ENCODE data around the gene UFL1. TPM values are rescaled to one million over a fixed set of nuclear protein-coding genes. Genes with fewer than 3 reads are reported as not detected.
A peak's percentile ranks its signal among the peaks of the same experiment; 100 is the strongest.

UFL1 gene
- total and polyA plus RNA-seq, 2 of the 8 experiments (the other 6 are each of a cell fraction or from before 2014, with no cell fraction given), result 2.2 to 10.2 TPM

DNA sequence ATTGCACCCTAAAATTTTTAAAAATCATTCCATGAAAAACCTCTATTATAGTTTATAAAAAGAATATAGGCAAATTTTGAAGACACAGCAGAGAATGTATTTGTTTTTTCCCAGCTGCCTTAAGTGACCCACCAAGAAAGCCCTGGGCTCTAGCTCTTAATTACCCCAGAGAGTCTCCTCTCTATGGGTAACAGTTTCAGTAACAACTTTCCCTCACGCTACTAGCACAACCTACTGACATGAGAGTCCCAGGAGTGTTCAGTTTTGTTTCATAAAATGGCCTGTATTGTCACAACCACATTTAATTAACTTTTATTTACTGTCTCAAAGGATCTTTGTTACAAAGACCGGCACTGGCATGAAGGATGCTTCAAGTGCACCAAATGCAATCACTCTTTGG, 82.8 kb downstream of the UFL1 start:
- no peak overlapping the region for H3K4ac ChIP-seq (replicated peaks; ENCODE audit: insufficient read length, low read depth, low read length)
- no peak overlapping the region for H3K56ac ChIP-seq (replicated peaks; ENCODE audit: insufficient read length, low read depth, low read length)
- H3K9me3 ChIP-seq (ENCODE audit: insufficient read depth in 2 of 2, low read depth in 1 of 2, low read length in 1 of 2), result no peaks in the 10 kb centered on the region
- no peaks in the 10 kb centered on the region for H3K79me1 ChIP-seq (ENCODE audit: low read depth, low read length)
- no peak overlapping the region for H4K91ac ChIP-seq (replicated peaks; ENCODE audit: insufficient read length, low read length)
- FAIRE-seq (no peak), DNase-seq (ENCODE audit: low read depth in 1 of 2, low spot score in 2 of 2) (no peak)
- H2BK120ac ChIP-seq (replicated peaks; ENCODE audit: low read depth, low read length), result no peak overlapping the region
- TF ChIP-seq CBX8 (IDR thresholded peaks at IDR 0.05; ENCODE audit: borderline replicate concordance, low read depth, low read length), result no peak
- no peak for TF ChIP-seq PHF8 (conservative IDR thresholded peaks at IDR 0.05; ENCODE audit: low read depth, low read length)
- no peak for TF ChIP-seq NRF1 (IDR thresholded peaks at IDR 0.05; ENCODE audit: low read depth, low read length)
- no peak for TF ChIP-seq KDM5A (IDR thresholded peaks at IDR 0.05; ENCODE audit: low read length)
- no peak for TF ChIP-seq SIX5 (IDR thresholded peaks at IDR 0.05; ENCODE audit: low read depth, low read length)
- H3K4me3 ChIP-seq (ENCODE audit: extremely low read depth in 1 of 4, insufficient read depth in 2 of 4, low read depth in 3 of 4, low read length in 4 of 4), result no peak overlapping the region
- no peak overlapping the region for H3K4me2 ChIP-seq (ENCODE audit: insufficient read depth in 1 of 2, low read depth in 2 of 2, low read length in 2 of 2)
- no peak overlapping the region for H4K5ac ChIP-seq (ENCODE audit: insufficient read length, low read depth, low read length)
- H3K9ac ChIP-seq (replicated peaks in 1 of 4; ENCODE audit: extremely low read depth in 1 of 4, low read depth in 3 of 4, low read length in 3 of 4), result no peak overlapping the region
- no peaks in the 10 kb centered on the region for H4K20me1 ChIP-seq (replicated peaks in 1 of 2; ENCODE audit: control insufficient read depth in 1 of 2, insufficient read depth in 2 of 2, low read length in 2 of 2)
- CTCF ChIA-PET (ENCODE audit: partially characterized antibody), result no interaction called here
- no peak overlapping the region for H4K8ac ChIP-seq (ENCODE audit: extremely low read depth, insufficient read depth, low read length)
- no peak overlapping the region for H2BK12ac ChIP-seq (ENCODE audit: low read depth, low read length)
- no peak overlapping the region for H2AK5ac ChIP-seq (ENCODE audit: low read depth, low read length)
- POLR2A ChIA-PET (ENCODE audit: partially characterized antibody), result no interaction called here
- H3K23me2 ChIP-seq (ENCODE audit: low read depth, low read length), result no peaks in the 10 kb centered on the region
- no peak overlapping the region for H2BK20ac ChIP-seq (ENCODE audit: low read length)
- no peaks in the 10 kb centered on the region for H3K4me1 ChIP-seq (replicated peaks in 1 of 4; ENCODE audit: control insufficient read depth in 3 of 4, insufficient read depth in 4 of 4, low read length in 3 of 4)
- H2BK5ac ChIP-seq (ENCODE audit: low read depth, low read length), result no peak overlapping the region
- H2AFZ ChIP-seq (ENCODE audit: low read length), result 0 out of 2 replicates have a peak overlapping the region, but pooled peaks have one; percentile 18
- H3K18ac ChIP-seq (ENCODE audit: extremely low read depth, low read length), result no peak overlapping the region
- no peak overlapping the region for H3K23ac ChIP-seq (ENCODE audit: insufficient read length)
- 90% methylated on average over 2 of the region's 2 CpGs; no CpG with 5 or more reads in 1 of the 2 experiments for WGBS, 2 experiments (ENCODE audit: extremely low coverage in 1 of 2, insufficient coverage in 1 of 2, insufficient read length in 1 of 2, insufficient replicate concordance in 2 of 2, low coverage in 1 of 2, low lambda C conversion rate in 2 of 2, missing lambda C conversion rate in 1 of 2)
- no peaks in the 10 kb centered on the region for H3K36me3 ChIP-seq (ENCODE audit: control insufficient read depth in 2 of 4, insufficient read depth in 4 of 4, low read length in 3 of 4)
- peaks cover 0 to 1% (median 0%) of the 10 kb centered on the region in 4 experiments; a peak in 1 of 7 replicates for H3K27me3 ChIP-seq (replicated peaks in 1 of 4; ENCODE audit: control insufficient read depth in 3 of 4, extremely low read depth in 1 of 4, insufficient read depth in 3 of 4, low read length in 3 of 4)
- H3K79me2 ChIP-seq (ENCODE audit: control insufficient read depth in 1 of 2, insufficient read depth in 2 of 2, low read length in 2 of 2), result no peaks in the 10 kb centered on the region
- H3K27ac ChIP-seq (ENCODE audit: low read depth, low read length), result no peak overlapping the region
- H2BK15ac ChIP-seq (ENCODE audit: low read length), result no peak overlapping the region
- H3K14ac ChIP-seq (ENCODE audit: insufficient read length), result no peak overlapping the region

Measured in H1 (cell line).